Vagina (tissue), 2 donors: ENCODE measurements around the gene EVPLL.

Experiments used
- CTCF ChIP-seq, 3 experiments: fragments of 450-650 bp in 2 of 3; fragments of 200-600 bp in 1 of 3; sonication (generic) in 1 of 3; IDR thresholded peaks; one replicate each; pipeline ENCODE4 v1.5.1; 2017 to 2019; ENCODE audit warnings: antibody characterized with exemption in 3 of 3, mild to moderate bottlenecking in 2 of 3, moderate library complexity in 2 of 3
- POLR2AphosphoS5 ChIP-seq, 2 donors: sonication (generic); formaldehyde crosslinking; IDR thresholded peaks; one replicate each; pipeline ENCODE4 v1.9.0; 2017; ENCODE audit warnings: antibody characterized with exemption in 2 of 2, mild to moderate bottlenecking in 2 of 2, low read depth in 1 of 2; ENCODE audit not compliant: insufficient read depth in 1 of 2

GRCh38 chr17:18381158-18381952 lies 3.8 kb downstream of the EVPLL start:
- TF ChIP-seq POLR2AphosphoS5 (IDR thresholded peaks at IDR 0.05; ENCODE audit: insufficient read depth in 1 of 2, low read depth in 1 of 2) (no peak), CTCF (IDR thresholded peaks at IDR 0.05) (no peak)
